GM12878 (cell line): ENCODE data around the gene FBXW7. TPM values are rescaled to one million over a fixed set of nuclear protein-coding genes. Genes with fewer than 3 reads are reported as not detected.
A peak's percentile ranks its signal among the peaks of the same experiment; 100 is the strongest.

Experiments used
- ATAC-seq: fragments of 200-7000 bp; cut with Tn5 transposase; 3 replicates; pipeline ENCODE4 v1.9.1; 2020; ENCODE audit warnings: mild to moderate bottlenecking, moderate library complexity
- BruUV-seq: library from RNA; stranded (reverse); fragments of 400-500 nt; replicated peaks from 2 replicates; lab custom pipeline; 2021; lab: Mats Ljungman, UMichigan
- CTCF ChIA-PET: fragments of 300-600 bp; sonication (Branson Sonifier 250); formaldehyde crosslinking; extraction: SDS; loops from one replicate; lab custom pipeline; 2021; ENCODE audit warnings: inconsistent platforms; lab: Yijun Ruan, JAX
- POLR2A ChIA-PET: fragments of 350-600 bp; formaldehyde crosslinking; extraction: SDS; loops from one replicate; lab custom pipeline; 2021; ENCODE audit warnings: inconsistent platforms; lab: Charles Lee
- RAD21 ChIA-PET: fragments of 300-600 bp; sonication (Branson Sonifier 250); formaldehyde crosslinking; loops from one replicate; lab custom pipeline; 2023; ENCODE audit warnings: antibody characterized with exemption; ENCODE audit not compliant: unreplicated experiment; lab: Charles Lee
- SMC1A ChIA-PET: fragments of 300-600 bp; sonication (Branson Sonifier 250); formaldehyde crosslinking; loops from one replicate; lab custom pipeline; 2023; ENCODE audit not compliant: unreplicated experiment, uncharacterized antibody; lab: Charles Lee
- DNase-seq: peaks from one replicate; pipeline ENCODE4 v3.0.0-alpha.2; 2011; ENCODE audit warnings: low read depth, low spot score
- FAIRE-seq: peaks from 3 replicates; lab custom pipeline; 2011; peaks lifted over from hg19 to GRCh38; lab: Jason Lieb, UNC
- H2AFZ ChIP-seq: 2 replicates; pipeline ENCODE4 v1.6.0; 2011; ENCODE audit warnings: low read depth, low read length, control low read depth; ENCODE audit not compliant: control insufficient read depth
- H3K27ac ChIP-seq: 2 replicates; pipeline ENCODE4 v1.5.1; 2011; ENCODE audit warnings: control low read depth; ENCODE audit not compliant: control insufficient read depth, insufficient read depth
- H3K27me3 ChIP-seq, 2 experiments: replicated peaks in 1 of 2; 2 replicates each; pipeline versions ENCODE4 v1.6.0 to v1.6.1; 2011; ENCODE audit warnings: low read length in 1 of 2; ENCODE audit not compliant: control insufficient read depth in 2 of 2, insufficient read depth in 2 of 2
- H3K36me3 ChIP-seq, 2 experiments: 2 replicates each; pipeline ENCODE4 v1.5.1; 2011; ENCODE audit warnings: low read length in 1 of 2; ENCODE audit not compliant: control insufficient read depth in 2 of 2, insufficient read depth in 2 of 2
- H3K4me1 ChIP-seq: 2 replicates; pipeline ENCODE4 v1.6.1; 2011; ENCODE audit warnings: mild to moderate bottlenecking, low read length, moderate library complexity, mixed read lengths; ENCODE audit not compliant: control insufficient read depth, insufficient read depth
- H3K4me2 ChIP-seq: 2 replicates; pipeline ENCODE4 v1.6.0; 2011; ENCODE audit warnings: control low read depth; ENCODE audit not compliant: control insufficient read depth, insufficient read depth
- H3K4me3 ChIP-seq: fragments of 200-600 bp; sonication (generic); 2 replicates; pipeline ENCODE4 v1.5.1; 2016
- H3K79me2 ChIP-seq: 2 replicates; pipeline ENCODE4 v1.6.0; 2011; ENCODE audit warnings: low read length; ENCODE audit not compliant: control insufficient read depth, insufficient read depth
- H3K9ac ChIP-seq: 2 replicates; pipeline ENCODE4 v1.8.0; 2011; ENCODE audit warnings: low read length, control low read depth, mixed read lengths; ENCODE audit not compliant: control insufficient read depth, insufficient read depth
- H3K9me3 ChIP-seq: replicated peaks from 3 replicates; pipeline ENCODE4 v1.5.1; 2011; ENCODE audit warnings: mild to moderate bottlenecking, low read length; ENCODE audit not compliant: control insufficient read depth, insufficient read depth
- H4K20me1 ChIP-seq: 2 replicates; pipeline ENCODE4 v1.6.0; 2011; ENCODE audit not compliant: control insufficient read depth, insufficient read depth
- ATF2 ChIP-seq: IDR thresholded peaks from 2 replicates; pipeline ENCODE4 v1.6.1; 2012; ENCODE audit warnings: low read length, inconsistent platforms
- CEBPB ChIP-seq, 2 experiments: fragments of 150-350 bp in 1 of 2; IDR thresholded peaks; 2 replicates each; pipeline ENCODE4 v1.6.1; 2012 to 2014; ENCODE audit warnings: low read depth in 2 of 2, low read length in 2 of 2, borderline replicate concordance in 1 of 2, inconsistent platforms in 1 of 2
- IKZF1 ChIP-seq: fragments of 450-650 bp; conservative IDR thresholded peaks from 2 replicates; pipeline ENCODE4 v1.6.1; 2017; ENCODE audit warnings: antibody characterized with exemption, mild to moderate bottlenecking
- IKZF2 ChIP-seq, 2 experiments: fragments of 450-650 bp; IDR thresholded peaks; 2 replicates each; pipeline ENCODE4 v1.6.1; 2017; ENCODE audit warnings: mild to moderate bottlenecking in 2 of 2, moderate library complexity in 2 of 2
- IRF5 ChIP-seq: fragments of 450-650 bp; IDR thresholded peaks from 2 replicates; pipeline ENCODE4 v1.6.1; 2017; ENCODE audit warnings: borderline replicate concordance
- MTA2 ChIP-seq: fragments of 450-650 bp; IDR thresholded peaks from 2 replicates; pipeline ENCODE4 v1.6.1; 2016; ENCODE audit warnings: low read depth, mild to moderate bottlenecking, moderate library complexity
- NR2C2 ChIP-seq: IDR thresholded peaks from 2 replicates; pipeline ENCODE4 v1.6.1; 2011; ENCODE audit warnings: borderline replicate concordance, low read depth; ENCODE audit not compliant: control insufficient read depth, insufficient read length
- PKNOX1 ChIP-seq: fragments of 450-650 bp; IDR thresholded peaks from 2 replicates; pipeline ENCODE4 v1.6.1; 2016; ENCODE audit warnings: mild to moderate bottlenecking
- POLR2AphosphoS2 ChIP-seq: IDR thresholded peaks from 2 replicates; pipeline ENCODE4 v1.6.1; 2011; ENCODE audit warnings: low read depth, mild to moderate bottlenecking, low read length, improper control_type of control experiment, moderate library complexity
- RELB ChIP-seq: fragments of 450-650 bp; IDR thresholded peaks from 2 replicates; pipeline ENCODE4 v1.6.1; 2017; ENCODE audit warnings: low read depth, mild to moderate bottlenecking, moderate library complexity
- SKIL ChIP-seq: fragments of 450-650 bp; IDR thresholded peaks from 2 replicates; pipeline ENCODE4 v1.6.1; 2017; ENCODE audit warnings: mild to moderate bottlenecking, low read depth, inconsistent platforms; ENCODE audit not compliant: poor library complexity, severe bottlenecking
- SRF ChIP-seq, 2 experiments: IDR thresholded peaks; 2 replicates each; pipeline ENCODE4 v1.6.1; 2011; ENCODE audit warnings: low read depth in 2 of 2, low read length in 2 of 2, mild to moderate bottlenecking in 1 of 2, moderate library complexity in 1 of 2
- TCF12 ChIP-seq: IDR thresholded peaks from 2 replicates; pipeline ENCODE4 v1.6.1; 2011; ENCODE audit warnings: low read depth, mild to moderate bottlenecking, low read length
- WGBS: methylation state at CpG from one replicate; pipeline ENCODE4 v1.1.6; 2016; ENCODE audit warnings: low lambda C conversion rate; ENCODE audit not compliant: insufficient replicate concordance, insufficient coverage; ENCODE audit errors: missing lambda C conversion rate; 5-methylcytosine and 5-hydroxymethylcytosine counted together
- in situ Hi-C: fragments of 300-500 bp; cut with MboI; formaldehyde crosslinking; loops from 9 replicates; pipeline ENCODE4 v1.14.3; 2018; ENCODE audit warnings: mixed read lengths
- intact Hi-C: fragments of 100-400 bp; cut with micrococcal nuclease; formaldehyde crosslinking; loops from one replicate; pipeline ENCODE4 v1.14.2; 2022; ENCODE audit not compliant: unreplicated experiment
- polyA plus RNA-seq, 11 experiments: library from polyadenylated mRNA; depleted of rRNA in 4 of 11; unstranded in 6 of 11; stranded (reverse) in 5 of 11; fragments of >200 nt; fragmentation: Nextera tagmentation in 4 of 11; fragmentation: Illumina TruSeq in 1 of 11; extraction: Ambion mirVana in 4 of 11; extraction: Trizol in 1 of 11; gene quantifications; 1 replicate in 1 of 11; 2 replicates in 10 of 11; pipeline versions ENCODE4 v1.2.1 to v1.2.3, GENCODE V29; 2011 to 2016; ENCODE audit warnings: inconsistent platforms in 2 of 11, missing spikeins in 2 of 11, low read depth in 1 of 11
- total RNA-seq, 4 experiments: library from RNA; depleted of rRNA in 3 of 4; stranded (reverse); fragments of >200 nt in 3 of 4; fragmentation: Illumina TruSeq in 1 of 4; extraction: Trizol in 1 of 4; gene quantifications; 2 replicates each; pipeline versions ENCODE4 v1.2.1 to v1.2.3, GENCODE V29; 2013 to 2021

FBXW7 gene
- total and polyA plus RNA-seq, 10 of the 15 experiments (the other 5 are each of a cell fraction or from before 2014, with no cell fraction given) = 35.8 to 118 (median 47.2) TPM

GRCh38 chr4:152525878-152526277 lies 10.0 kb downstream of the FBXW7 start (continued):
- peak; percentile 36 for TF ChIP-seq SKIL
- TF ChIP-seq NR2C2 = no peak
- TF ChIP-seq TCF12 = no peak
- TF ChIP-seq, all 136 proteins: peak for 11

GRCh38 chr4:152524427-152524826 lies 11.5 kb downstream of the FBXW7 start:
- CTCF ChIA-PET = interaction anchor here (0.8 to 8.3 kb wide), 8 partner anchors 9 to 116 kb away, joined by 3 to 80 read pairs (median 8); partner anchors contain the start of gene FBXW7
- TF ChIP-seq POLR2AphosphoS2 (0 out of 2 replicates have a peak, but pooled peaks have one; percentile 25), PKNOX1 (0 out of 2 replicates have a peak, but pooled peaks have one; percentile 38), CEBPB (IDR thresholded peaks at IDR 0.05; ENCODE audit: borderline replicate concordance in 1 of 2, low read depth in 2 of 2, low read length in 2 of 2) (no peak), IKZF2 (IDR thresholded peaks at IDR 0.05) (peak; percentile 42 to 43; a peak in 1 of 4 replicates), IRF5 (no peak), ATF2 (no peak), MTA2 (peak; percentile 60; the same call in 1 of the 2 replicates), IKZF1 (peak; percentile 26; the same call in 1 of the 2 replicates), RELB (0 out of 2 replicates have a peak, but pooled peaks have one; percentile 40), SRF (IDR thresholded peaks at IDR 0.05; ENCODE audit: low read depth in 2 of 2, low read length in 2 of 2) (no peak)

More at GRCh38 chr4:152524427-152524826, 11.5 kb downstream of the FBXW7 start:
- Histone ChIP-seq H3K4me2 (peak overlapping the region; percentile 84), H3K27ac (peak overlapping the region; percentile 61; the same call in 1 of the 2 replicates), H3K9me3 (peaks cover 6% of the 10 kb centered on the region), H2AFZ (no peak overlapping the region), H3K4me1 (peaks cover 50% of the 10 kb centered on the region), H3K27me3 (no peaks in the 10 kb centered on the region), H3K4me3 (peak overlapping the region; percentile 46; the same call in 1 of the 2 replicates), H4K20me1 (no peaks in the 10 kb centered on the region), H3K9ac (no peak overlapping the region), H3K79me2 (peaks cover 97% of the 10 kb centered on the region), H3K36me3 (peaks cover 0 to 14% of the 10 kb centered on the region in 2 experiments; a peak in 2 of 4 replicates)
- DNase-seq = no peak
- no TSS peak for BruUV-seq
- ChIA-PET SMC1A (interaction anchor here (0.7 to 8.9 kb wide), 18 partner anchors 7 to 166 kb away, joined by 3 to 113 read pairs (median 8); partner anchors contain the start of gene FBXW7), RAD21 (interaction anchor here (1.0 to 7.2 kb wide), 12 partner anchors 8 to 119 kb away, joined by 3 to 114 read pairs (median 8); partner anchors contain the start of gene FBXW7), POLR2A (interaction anchor here (0.5 to 4.3 kb wide), 11 partner anchors 10 to 38 kb away, joined by 3 to 37 read pairs (median 8); partner anchors contain the start of gene FBXW7)
- intact Hi-C loops = no loop called here
- peak; percentile 68 for ATAC-seq
- FAIRE-seq = peak; percentile 65
- in situ Hi-C loops = no loop called here
- WGBS = 51% methylated on average over 3 of the region's 3 CpGs
